CD8-positive, alpha-beta memory T cell (primary cell): ENCODE results near the gene TRIM36. TPM values are rescaled to one million over a fixed set of nuclear protein-coding genes. Genes with fewer than 3 reads are reported as not detected.

ENCODE experiments used
- CTCF ChIA-PET: fragments of 350-600 bp; sonication (Branson Sonifier 250); formaldehyde crosslinking; loops from one replicate; lab custom pipeline; 2021; ENCODE audit warnings: antibody characterized with exemption; lab: Charles Lee
- POLR2A ChIA-PET: fragments of 350-600 bp; sonication (Branson Sonifier 250); formaldehyde crosslinking; loops from one replicate; lab custom pipeline; 2021; ENCODE audit warnings: antibody characterized with exemption; lab: Charles Lee
- DNase-seq, 5 donors: peaks; one replicate each; pipeline versions ENCODE4 v3.0.0 to v3.0.0-alpha.2; 2020 to 2022; ENCODE audit warnings: mixed read lengths in 1 of 5
- H3K27ac ChIP-seq: one replicate; pipeline ENCODE4 v1.7.0; 2013; ENCODE audit warnings: low read depth, mild to moderate bottlenecking, low read length, moderate library complexity
- H3K27me3 ChIP-seq: 2 replicates; pipeline ENCODE4 v1.7.0; 2013; ENCODE audit warnings: low read length, mild to moderate bottlenecking; ENCODE audit not compliant: insufficient read depth, poor library complexity, severe bottlenecking
- H3K36me3 ChIP-seq: 2 replicates; pipeline ENCODE4 v1.7.0; 2013; ENCODE audit warnings: mild to moderate bottlenecking, low read length, moderate library complexity; ENCODE audit not compliant: insufficient read depth
- H3K4me1 ChIP-seq: 2 replicates; pipeline ENCODE4 v1.7.0; 2013; ENCODE audit warnings: mild to moderate bottlenecking, low read length, moderate library complexity; ENCODE audit not compliant: insufficient read depth
- H3K4me3 ChIP-seq: 2 replicates; pipeline ENCODE4 v1.7.0; 2013; ENCODE audit warnings: mild to moderate bottlenecking, low read length
- H3K9me3 ChIP-seq: 2 replicates; pipeline ENCODE4 v1.7.0; 2013; ENCODE audit warnings: mild to moderate bottlenecking, low read length
- H3K27ac Mint-ChIP-seq, 8 donors: one replicate each; pipeline ENCODE4 v1.8.0; 2020 to 2021; ENCODE audit warnings: mixed read lengths in 8 of 8, mild to moderate bottlenecking in 6 of 8, inconsistent platforms in 3 of 8, moderate library complexity in 3 of 8
- H3K27me3 Mint-ChIP-seq, 2 donors: one replicate each; pipeline ENCODE4 v1.8.0; 2020 to 2021; ENCODE audit warnings: mixed read lengths in 2 of 2, mild to moderate bottlenecking in 1 of 2, moderate library complexity in 1 of 2
- H3K36me3 Mint-ChIP-seq, 3 donors: one replicate each; pipeline ENCODE4 v1.8.0; 2020 to 2021; ENCODE audit warnings: mixed read lengths in 3 of 3, inconsistent platforms in 1 of 3, mild to moderate bottlenecking in 1 of 3
- H3K4me1 Mint-ChIP-seq, 3 donors: one replicate each; pipeline ENCODE4 v1.8.0; 2020 to 2021; ENCODE audit warnings: mixed read lengths in 3 of 3, inconsistent platforms in 1 of 3, mild to moderate bottlenecking in 1 of 3
- H3K4me3 Mint-ChIP-seq, 7 donors: one replicate each; pipeline ENCODE4 v1.8.0; 2020 to 2021; ENCODE audit warnings: mixed read lengths in 7 of 7, mild to moderate bottlenecking in 6 of 7, moderate library complexity in 4 of 7, inconsistent platforms in 2 of 7
- H3K9me3 Mint-ChIP-seq, 5 donors: one replicate each; pipeline ENCODE4 v1.8.0; 2020 to 2022; ENCODE audit warnings: mixed read lengths in 5 of 5, mild to moderate bottlenecking in 3 of 5, moderate library complexity in 2 of 5, inconsistent platforms in 1 of 5
- polyA plus RNA-seq: library from polyadenylated mRNA; unstranded; fragments of 300-500 nt; fragmentation: Illumina TruSeq; gene quantifications from one replicate; pipeline ENCODE4 v1.2.3, GENCODE V29; 2021
- total RNA-seq, 2 experiments: library from RNA; stranded (reverse); gene quantifications; one replicate each; pipeline ENCODE4 v1.2.3, GENCODE V29; 2021

Gene TRIM36
- under 1 TPM; 0.15 to 0.58 TPM for total RNA-seq
- polyA plus RNA-seq: not detected

GRCh38 chr5:115169487-115170133 is at the start of gene TRIM36:
Gene TRIM36 (minus strand): TSS chr5:115169908. CDS start chr5:115169634, 274 bp downstream.
- peak within 1 kb of the TSS; percentile 66 for H3K4me3 ChIP-seq
- CTCF ChIA-PET: interaction anchor here (1.2 kb wide), 1 partner anchor 10 kb away, joined by 3 read pairs; no protein-coding TSS in a partner anchor
- Mint-ChIP-seq H3K27ac (peak within 1 kb of the TSS in 4 of 8 donors; percentile 30 to 66 (median 51)), H3K9me3 (peaks cover 2 to 10% (median 4%) of the 10 kb centered on the region in 5 donors), H3K36me3 (peaks cover 0 to 6% (median 4%) of the 10 kb centered on the region in 3 donors), H3K4me3 (peak within 1 kb of the TSS; percentile 55 to 89 (median 82)), H3K4me1 (peaks cover 11 to 15% (median 15%) of the 10 kb centered on the region in 3 donors), H3K27me3 (peaks cover 45 to 69% of the 10 kb centered on the region in 2 donors)
- no peak within 1 kb of the TSS for H3K27ac ChIP-seq
- POLR2A ChIA-PET: no interaction called here
- peaks cover 19% of the 10 kb centered on the region for H3K4me1 ChIP-seq
- no peaks in the 10 kb centered on the region for H3K36me3 ChIP-seq
- DNase-seq: peak; percentile 84 to 89 (median 86)
- no peaks in the 10 kb centered on the region for H3K9me3 ChIP-seq
- peaks cover 43% of the 10 kb centered on the region for H3K27me3 ChIP-seq

DNA sequence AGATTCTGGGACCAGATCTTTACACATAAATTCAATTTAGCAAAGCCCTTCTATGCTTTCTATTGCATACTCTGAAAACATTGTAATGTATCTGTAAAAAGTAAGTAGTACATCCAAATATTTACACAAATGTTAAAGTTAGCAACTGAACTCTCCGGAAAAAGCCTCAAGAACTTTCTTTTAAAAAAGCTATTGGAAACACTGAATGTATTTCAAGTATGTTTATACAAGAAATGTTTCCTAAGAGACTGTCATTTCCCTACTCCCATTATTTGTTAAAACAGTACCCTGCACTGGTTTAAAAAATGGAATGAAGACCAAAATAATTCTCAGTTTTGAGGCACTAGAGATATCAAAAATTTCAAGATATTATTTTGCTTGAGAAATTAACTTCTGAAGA is 44.8 kb upstream of the TRIM36 start:
- Mint-ChIP-seq H3K9me3 (no peaks in the 10 kb centered on the region), H3K27me3 (no peaks in the 10 kb centered on the region), H3K4me1 (peaks cover 6 to 19% (median 11%) of the 10 kb centered on the region in 3 donors), H3K4me3 (no peak overlapping the region), H3K27ac (no peak overlapping the region), H3K36me3 (peaks cover 7 to 60% (median 10%) of the 10 kb centered on the region in 3 donors)
- Histone ChIP-seq H3K4me3 (no peak overlapping the region), H3K27ac (no peak overlapping the region), H3K4me1 (no peaks in the 10 kb centered on the region), H3K36me3 (peaks cover 3% of the 10 kb centered on the region), H3K27me3 (no peaks in the 10 kb centered on the region), H3K9me3 (no peaks in the 10 kb centered on the region)
- DNase-seq: no peak
- POLR2A ChIA-PET: no interaction called here
- CTCF ChIA-PET: no interaction called here

GRCh38 chr5:115209279-115209678 is 39.6 kb upstream of the TRIM36 start:
- H3K36me3 ChIP-seq: no peaks in the 10 kb centered on the region
- peak overlapping the region in 7 of 8 donors; percentile 10 to 84 (median 38) for H3K27ac Mint-ChIP-seq
- peak in 3 of 5 donors; percentile 1 to 48 (median 48) for DNase-seq
- H3K4me3 Mint-ChIP-seq: peak overlapping the region in 1 of 7 donors; percentile 1
- H3K4me1 ChIP-seq: no peaks in the 10 kb centered on the region
- peaks cover 5 to 35% (median 8%) of the 10 kb centered on the region in 3 donors for H3K36me3 Mint-ChIP-seq
- H3K4me1 Mint-ChIP-seq: peaks cover 14 to 24% (median 19%) of the 10 kb centered on the region in 3 donors
- H3K27me3 Mint-ChIP-seq: no peaks in the 10 kb centered on the region
- no peaks in the 10 kb centered on the region for H3K9me3 Mint-ChIP-seq
- no peak overlapping the region for H3K4me3 ChIP-seq
- H3K27me3 ChIP-seq: no peaks in the 10 kb centered on the region
- H3K27ac ChIP-seq: no peak overlapping the region
- ChIA-PET CTCF (no interaction called here), POLR2A (no interaction called here)
- no peaks in the 10 kb centered on the region for H3K9me3 ChIP-seq

DNA sequence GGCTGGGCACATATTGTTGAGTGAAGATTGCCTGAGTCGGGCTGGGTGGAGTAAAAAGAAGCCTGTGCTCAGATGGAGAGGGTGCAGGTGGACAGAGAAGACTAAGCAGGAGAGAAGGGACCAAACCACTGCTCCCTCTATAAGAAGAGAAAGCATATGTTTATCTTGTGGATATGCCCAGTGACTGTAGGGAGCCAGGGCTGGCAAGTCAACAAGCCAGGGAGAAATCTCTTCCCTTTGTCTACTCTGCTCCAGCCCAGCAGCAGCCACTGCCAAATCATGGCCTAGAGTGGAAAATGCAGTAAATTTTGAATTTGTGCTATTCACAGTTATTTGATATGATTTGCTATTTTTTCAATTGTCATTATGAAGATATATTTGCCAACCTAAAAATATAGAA is 33.2 kb upstream of the TRIM36 start:
- CTCF ChIA-PET: no interaction called here
- no peak overlapping the region for H3K4me3 Mint-ChIP-seq

GRCh38 chr5:115196161-115196560 is 26.5 kb upstream of the TRIM36 start:
- Mint-ChIP-seq H3K36me3 (no peaks in the 10 kb centered on the region), H3K4me1 (no peaks in the 10 kb centered on the region), H3K9me3 (peaks cover 0 to 13% (median 0%) of the 10 kb centered on the region in 5 donors), H3K27me3 (peaks cover 6 to 11% of the 10 kb centered on the region in 2 donors), H3K27ac (no peak overlapping the region), H3K4me3 (no peak overlapping the region)
- Histone ChIP-seq H3K9me3 (no peaks in the 10 kb centered on the region), H3K27me3 (no peaks in the 10 kb centered on the region), H3K4me3 (no peak overlapping the region), H3K27ac (no peak overlapping the region), H3K4me1 (no peaks in the 10 kb centered on the region), H3K36me3 (no peaks in the 10 kb centered on the region)
- POLR2A ChIA-PET: no interaction called here
- no peak for DNase-seq
- CTCF ChIA-PET: no interaction called here

More for the DNA sequence above, 33.2 kb upstream of the TRIM36 start:
- DNase-seq: no peak
- POLR2A ChIA-PET: no interaction called here
- no peaks in the 10 kb centered on the region for H3K4me1 Mint-ChIP-seq
- H3K27ac ChIP-seq: no peak overlapping the region
- H3K9me3 ChIP-seq: no peaks in the 10 kb centered on the region
- no peaks in the 10 kb centered on the region for H3K27me3 Mint-ChIP-seq
- H3K36me3 Mint-ChIP-seq: peaks cover 0 to 8% (median 5%) of the 10 kb centered on the region in 3 donors
- no peaks in the 10 kb centered on the region for H3K4me1 ChIP-seq
- H3K27me3 ChIP-seq: no peaks in the 10 kb centered on the region
- H3K27ac Mint-ChIP-seq: peak overlapping the region in 2 of 8 donors; percentile 18 to 45
- no peak overlapping the region for H3K4me3 ChIP-seq
- peaks cover 0 to 13% (median 0%) of the 10 kb centered on the region in 5 donors for H3K9me3 Mint-ChIP-seq
- H3K36me3 ChIP-seq: no peaks in the 10 kb centered on the region

GRCh38 chr5:115194676-115195075 is 25.0 kb upstream of the TRIM36 start:
- H3K27me3 Mint-ChIP-seq: peaks cover 6 to 18% of the 10 kb centered on the region in 2 donors
- peaks cover 0 to 13% (median 0%) of the 10 kb centered on the region in 5 donors for H3K9me3 Mint-ChIP-seq
- H3K27me3 ChIP-seq: no peaks in the 10 kb centered on the region
- H3K4me3 ChIP-seq: no peak overlapping the region
- no peak overlapping the region for H3K27ac Mint-ChIP-seq
- no peak for DNase-seq
- H3K27ac ChIP-seq: no peak overlapping the region
- H3K9me3 ChIP-seq: no peaks in the 10 kb centered on the region
- CTCF ChIA-PET: no interaction called here
- H3K36me3 ChIP-seq: no peaks in the 10 kb centered on the region
- no peaks in the 10 kb centered on the region for H3K36me3 Mint-ChIP-seq
- no peaks in the 10 kb centered on the region for H3K4me1 ChIP-seq
- no peaks in the 10 kb centered on the region for H3K4me1 Mint-ChIP-seq
- POLR2A ChIA-PET: no interaction called here
- no peak overlapping the region for H3K4me3 Mint-ChIP-seq

DNA sequence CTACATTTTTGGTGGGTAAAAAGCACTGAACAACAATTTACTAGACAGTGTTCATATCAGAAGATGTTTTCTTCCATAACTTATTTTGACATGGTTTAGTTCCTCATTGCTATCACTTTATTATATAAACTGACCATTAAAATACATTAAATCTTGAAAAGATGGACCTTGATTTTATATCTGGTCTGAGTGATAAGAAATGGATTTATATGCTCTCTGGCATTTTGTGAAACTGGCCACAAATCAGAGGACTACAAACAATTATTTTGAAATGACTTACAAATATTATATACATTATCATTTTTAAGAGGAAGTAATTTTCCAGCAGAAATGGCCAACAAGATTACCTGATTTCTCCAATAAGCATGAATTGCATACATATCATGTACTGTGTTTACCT is 23.6 kb upstream of the TRIM36 start:
- Histone ChIP-seq H3K4me3 (no peak overlapping the region), H3K27me3 (no peaks in the 10 kb centered on the region), H3K4me1 (no peaks in the 10 kb centered on the region), H3K9me3 (no peaks in the 10 kb centered on the region), H3K27ac (no peak overlapping the region), H3K36me3 (no peaks in the 10 kb centered on the region)
- CTCF ChIA-PET: no interaction called here
- POLR2A ChIA-PET: no interaction called here
- no peaks in the 10 kb centered on the region for H3K9me3 Mint-ChIP-seq
- no peaks in the 10 kb centered on the region for H3K4me1 Mint-ChIP-seq
- no peak overlapping the region for H3K4me3 Mint-ChIP-seq
- H3K36me3 Mint-ChIP-seq: no peaks in the 10 kb centered on the region
- no peak overlapping the region for H3K27ac Mint-ChIP-seq
- no peak for DNase-seq
- H3K27me3 Mint-ChIP-seq: peaks cover 6 to 22% of the 10 kb centered on the region in 2 donors

GRCh38 chr5:115192098-115192497 is 22.4 kb upstream of the TRIM36 start:
- Histone ChIP-seq H3K4me3 (no peak overlapping the region), H3K9me3 (no peaks in the 10 kb centered on the region), H3K27me3 (no peaks in the 10 kb centered on the region), H3K36me3 (no peaks in the 10 kb centered on the region), H3K4me1 (no peaks in the 10 kb centered on the region), H3K27ac (no peak overlapping the region)
- ChIA-PET POLR2A (no interaction called here), CTCF (interaction anchor here (1.1 kb wide), 1 partner anchor 11 kb away, joined by 4 read pairs; no protein-coding TSS in a partner anchor)
- H3K27me3 Mint-ChIP-seq: peaks cover 8 to 26% of the 10 kb centered on the region in 2 donors
- H3K9me3 Mint-ChIP-seq: no peaks in the 10 kb centered on the region
- no peak overlapping the region for H3K4me3 Mint-ChIP-seq
- peaks cover 0 to 2% (median 0%) of the 10 kb centered on the region in 3 donors for H3K36me3 Mint-ChIP-seq
- H3K4me1 Mint-ChIP-seq: no peaks in the 10 kb centered on the region
- no peak overlapping the region for H3K27ac Mint-ChIP-seq
- no peak for DNase-seq
